Fibroblast of skin of back (primary cell): ENCODE data around the gene C1orf52.

ENCODE experiments used
- DNase-seq: peaks from one replicate; pipeline ENCODE4 v3.0.0-alpha.2; 2013

Gene C1orf52

DNA sequence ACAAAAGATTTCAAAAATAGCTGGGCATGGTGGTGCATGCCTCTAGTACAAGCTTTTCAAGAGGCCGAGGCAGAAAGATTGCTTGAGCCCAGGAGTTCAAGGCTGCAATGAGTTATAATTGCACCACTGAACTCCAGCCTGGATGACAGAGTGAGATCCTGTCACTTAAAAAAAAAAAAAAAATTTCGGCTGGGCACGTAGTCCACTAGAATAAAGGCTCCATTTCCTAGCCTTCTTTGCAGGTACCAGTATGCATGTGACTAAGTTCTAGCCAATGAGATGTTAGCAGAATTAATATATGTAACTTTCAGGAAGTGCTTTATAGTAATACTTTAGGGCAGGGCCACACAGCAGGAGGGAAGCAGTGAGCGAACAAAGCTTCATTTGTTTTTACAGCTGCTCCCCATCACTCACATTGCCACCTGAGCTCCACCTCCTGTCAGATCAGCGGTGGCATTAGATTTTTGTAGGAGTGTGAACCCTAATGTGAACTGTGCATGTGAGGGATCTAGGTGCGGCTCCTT lies 29.8 kb downstream of the C1orf52 start:
- no peak for DNase-seq

DNA sequence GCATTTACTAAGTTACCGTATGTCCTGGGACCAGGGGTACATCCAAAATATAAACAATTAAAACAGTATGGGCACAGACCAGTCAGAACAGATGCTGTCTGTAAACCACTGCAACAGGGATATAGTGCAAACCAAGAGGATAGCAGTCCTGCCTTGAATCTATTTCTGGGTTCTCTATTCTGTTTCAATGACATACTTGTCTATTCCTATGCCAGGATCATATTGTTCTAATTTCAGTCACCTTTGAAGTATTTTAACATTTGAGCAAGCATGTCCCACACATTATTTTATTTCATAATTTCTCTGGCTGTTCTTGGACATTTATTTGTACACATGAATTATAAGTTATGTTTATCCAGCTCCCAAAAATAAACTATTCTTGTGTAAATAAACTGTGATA lies 30.5 kb downstream of the C1orf52 start:
- DNase-seq, result no peak

GRCh38 chr1:85225624-85226380 lies 33.7 kb downstream of the C1orf52 start:
- peak; percentile 35 for DNase-seq

GRCh38 chr1:85224734-85225623 lies 34.5 kb downstream of the C1orf52 start:
- DNase-seq, result no peak

DNA sequence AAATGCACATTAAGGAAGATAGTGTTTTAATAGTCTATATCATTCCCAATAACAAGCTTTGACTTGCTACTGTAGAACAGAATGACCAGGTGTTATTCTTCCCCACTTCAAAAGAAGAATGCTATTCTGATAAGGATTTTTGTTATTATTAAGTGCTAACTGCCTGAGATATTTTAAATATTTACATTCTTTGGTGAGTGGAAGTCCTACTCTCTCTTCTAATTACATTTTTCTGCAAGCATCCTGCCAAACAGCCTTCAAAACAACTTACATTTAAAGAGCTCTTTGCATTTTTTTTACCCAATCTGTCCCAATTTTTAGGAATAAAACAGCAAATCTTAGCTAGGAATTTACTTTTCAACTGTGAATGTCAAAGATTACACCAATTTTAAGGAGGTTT lies 35.2 kb downstream of the C1orf52 start:
- no peak for DNase-seq

- DNase-seq, result no peak
Measured at GRCh38 chr1:85223334-85223733, 36.1 kb downstream of the C1orf52 start.

DNA sequence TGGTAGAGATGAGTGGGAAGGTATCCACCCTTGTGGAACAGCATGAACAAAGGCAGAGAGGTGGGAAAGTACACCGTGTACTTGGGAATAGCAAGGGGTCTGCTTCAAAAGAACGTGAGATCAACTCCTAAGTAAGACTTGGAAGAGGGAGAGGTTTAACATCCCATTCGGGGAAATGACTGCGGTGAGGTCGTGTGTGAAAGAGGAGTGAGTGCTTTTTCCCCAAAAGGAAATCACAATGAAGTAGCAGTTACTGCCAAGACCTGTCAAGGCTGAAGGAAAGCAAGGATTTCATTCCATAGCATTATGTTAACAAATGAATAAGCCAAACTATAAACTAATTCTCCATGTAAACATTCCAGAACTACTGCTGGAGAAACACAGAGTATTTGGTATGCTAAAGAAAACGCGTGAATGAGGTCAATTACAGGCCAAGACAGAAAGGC lies 38.7 kb downstream of the C1orf52 start:
- peak; percentile 74 for DNase-seq

DNA sequence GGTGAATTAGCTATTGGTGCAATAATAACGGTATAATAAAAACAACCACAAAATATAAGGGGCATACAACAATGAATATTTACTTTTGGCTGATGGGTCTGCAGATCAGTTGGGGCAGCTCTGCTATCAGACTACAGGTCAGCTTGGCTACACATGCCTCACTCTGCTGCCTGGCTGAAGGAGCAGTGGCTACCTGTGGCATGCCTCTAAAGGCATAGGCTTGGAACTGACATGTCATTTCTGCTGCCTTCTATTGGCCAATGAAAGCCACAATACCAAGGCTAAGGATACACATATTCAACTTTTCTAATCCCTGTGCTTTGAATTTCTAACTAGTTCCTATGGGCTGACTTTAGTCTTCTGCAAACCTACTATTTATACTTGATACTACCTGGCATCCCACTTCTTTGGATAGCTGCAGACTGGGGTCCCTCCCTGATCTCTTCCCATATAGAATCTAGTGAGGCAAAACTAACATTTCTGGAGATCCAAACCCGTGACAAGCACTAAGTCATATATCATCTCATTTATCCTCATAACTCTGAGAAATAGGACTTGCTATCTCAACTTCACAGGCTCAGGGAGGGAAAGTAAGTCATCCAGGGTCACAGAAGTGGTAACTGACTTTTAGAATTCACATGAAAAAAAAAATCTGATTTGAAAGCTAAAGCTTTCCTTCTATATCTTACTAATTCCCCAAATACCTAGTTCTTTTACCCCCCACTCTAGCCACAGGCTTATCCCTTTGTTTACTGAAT lies 39.4 kb downstream of the C1orf52 start:
- no peak for DNase-seq

DNA sequence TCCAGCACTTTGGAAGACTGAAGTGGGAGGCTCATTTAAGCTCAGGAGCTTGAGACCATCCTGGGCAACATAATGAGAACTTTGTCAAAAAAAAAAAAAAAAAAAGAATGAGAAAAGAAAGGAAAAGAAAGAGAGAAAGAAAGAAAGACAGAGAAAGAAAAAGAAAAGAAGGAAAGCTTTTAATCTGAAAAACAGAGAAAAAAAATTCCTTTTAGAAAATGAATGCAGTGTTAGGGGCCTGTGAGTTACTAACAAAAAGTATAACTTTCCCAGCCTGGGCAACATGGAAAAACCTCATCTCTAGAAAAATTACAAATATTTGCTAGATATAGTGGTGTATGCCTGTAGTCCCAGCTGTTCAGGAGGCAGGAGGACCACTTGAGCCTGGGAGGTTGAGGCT lies 42.8 kb downstream of the C1orf52 start:
- DNase-seq, result no peak

DNA sequence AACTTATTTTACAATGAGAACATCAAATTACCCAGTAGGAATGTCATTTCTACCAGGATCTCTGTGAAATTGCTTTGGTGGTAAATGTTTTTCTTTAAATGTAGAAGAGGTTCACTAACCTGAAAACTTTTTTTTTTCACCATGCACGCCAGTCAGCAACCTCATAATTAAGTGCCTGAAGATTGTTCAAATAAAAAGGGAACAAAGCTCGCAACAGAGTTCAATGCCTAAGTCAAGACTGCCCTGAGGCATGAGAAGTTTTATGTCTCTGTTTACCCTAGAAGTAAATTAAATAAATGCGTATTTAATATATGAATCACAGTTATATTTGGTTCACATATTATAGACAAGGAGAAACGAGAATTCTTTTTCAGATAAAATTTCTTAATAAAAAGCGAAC lies 44.8 kb downstream of the C1orf52 start:
- no peak for DNase-seq

DNA sequence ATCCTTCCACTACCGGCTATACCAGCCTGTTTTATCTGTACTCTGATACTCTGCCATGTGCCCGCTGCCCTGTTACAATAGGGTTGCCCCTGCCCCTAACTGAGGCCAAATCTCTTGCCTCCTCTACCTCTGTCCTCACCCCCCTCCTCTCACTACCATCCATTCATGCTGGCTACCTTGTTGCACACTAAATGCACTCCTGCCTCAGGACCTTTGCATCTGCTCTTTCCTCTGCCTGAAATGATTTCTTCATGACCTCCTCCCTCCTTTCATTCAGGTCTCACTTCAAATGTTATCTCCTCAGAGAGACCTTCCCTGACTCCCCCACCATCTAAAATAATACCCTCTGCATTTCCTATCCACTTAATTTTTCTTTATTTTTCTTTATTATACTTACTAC lies 51.0 kb downstream of the C1orf52 start:
- no peak for DNase-seq

GRCh38 chr1:85203573-85204171 lies 55.8 kb downstream of the C1orf52 start:
- peak; percentile 54 for DNase-seq

DNA sequence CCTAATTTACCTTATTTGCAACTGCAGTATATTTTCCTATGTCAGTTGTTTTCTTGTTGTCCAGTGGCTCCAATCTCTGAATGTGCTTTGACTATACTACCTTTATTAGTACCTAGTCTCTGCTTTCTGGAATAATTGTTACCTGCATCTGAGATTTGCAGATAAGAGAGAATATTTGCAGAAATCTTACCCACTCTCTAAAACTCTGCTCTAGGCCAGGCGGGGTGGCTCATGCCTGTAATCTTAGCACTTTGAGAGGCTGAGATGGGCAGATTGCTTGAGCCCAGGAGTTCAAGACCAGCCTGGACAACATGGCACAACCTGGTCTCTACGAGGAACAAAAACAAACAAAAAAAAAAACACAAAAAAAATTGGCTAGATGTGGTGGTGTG lies 56.6 kb downstream of the C1orf52 start:
- no peak for DNase-seq

- no peak for DNase-seq
Measured at GRCh38 chr1:85202092-85202863, 57.2 kb downstream of the C1orf52 start.

- DNase-seq, result peak; percentile 79
Measured at GRCh38 chr1:85201340-85202091, 57.9 kb downstream of the C1orf52 start.

DNA sequence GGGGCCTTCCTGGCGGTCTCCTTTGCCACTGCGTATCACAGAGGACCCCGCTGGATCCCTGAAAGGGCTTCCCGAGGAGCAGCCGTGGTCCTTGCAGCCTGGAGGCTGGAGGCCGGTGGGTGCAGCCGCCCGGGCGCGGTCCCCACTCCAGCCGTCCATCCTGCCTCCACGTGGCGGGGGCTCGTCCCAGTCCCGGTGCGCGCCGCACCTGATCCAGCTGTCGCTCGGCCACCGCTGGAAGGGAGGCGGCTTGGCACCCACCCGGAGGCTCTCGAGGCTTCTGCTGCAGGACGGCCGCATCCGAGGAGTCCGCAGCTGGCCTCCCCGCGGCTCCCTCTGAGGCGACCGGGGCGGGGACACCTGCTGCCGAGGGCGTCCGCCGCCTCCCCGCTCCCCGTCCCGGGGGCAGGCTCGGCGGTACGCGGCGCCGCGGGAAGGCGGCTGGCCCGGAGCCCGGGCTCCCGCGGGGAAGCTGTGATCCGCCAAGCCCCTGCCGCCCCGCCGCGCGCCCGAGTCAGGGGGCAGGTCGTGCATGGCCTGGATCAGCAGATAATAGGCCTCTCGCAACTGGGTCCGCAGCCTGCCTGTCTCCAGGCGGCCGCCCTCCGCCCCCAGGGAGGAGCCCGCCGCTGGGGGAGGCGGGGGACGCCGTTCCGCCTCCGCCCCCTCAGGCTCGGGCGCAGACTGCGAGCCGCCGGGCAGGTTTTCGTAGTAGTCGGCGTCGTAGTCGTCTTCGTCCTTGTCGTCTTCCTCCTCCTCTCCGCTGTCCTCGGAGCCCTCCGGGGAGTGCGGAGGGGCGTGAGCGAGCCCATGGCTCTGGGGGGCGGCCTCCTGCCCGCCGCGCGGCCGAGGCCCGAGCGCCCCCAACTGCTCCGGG lies 58.8 kb downstream of the C1orf52 start, which contains the start of gene SYDE2:
SYDE2 (minus strand) TSS at position 554 of the 877 bp plus-strand sequence; CDS start at position 534, 20 bp downstream.
- peak; percentile 81 for DNase-seq
